Measurements from ENCODE around the gene COL11A2. TPM values are rescaled to one million over a fixed set of nuclear protein-coding genes. Genes with fewer than 3 reads are reported as not detected.

COL11A2 gene
- total RNA-seq, 1 experiment from 2014 or later: 2.3 TPM

DNA sequence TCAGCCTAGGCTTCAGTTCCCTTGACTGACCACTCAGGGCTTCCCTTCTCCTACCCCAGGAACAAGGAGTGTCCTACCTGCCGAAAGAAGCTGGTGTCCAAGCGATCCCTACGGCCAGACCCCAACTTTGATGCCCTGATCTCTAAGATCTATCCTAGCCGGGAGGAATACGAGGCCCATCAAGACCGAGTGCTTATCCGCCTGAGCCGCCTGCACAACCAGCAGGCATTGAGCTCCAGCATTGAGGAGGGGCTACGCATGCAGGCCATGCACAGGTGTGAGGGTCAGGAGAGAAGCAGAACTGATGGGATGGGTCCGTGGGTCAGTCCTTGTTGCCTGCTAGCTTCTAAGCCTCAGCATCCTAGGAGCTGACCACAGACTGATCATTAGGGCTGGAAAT is 17.6 kb upstream of the COL11A2 start:
- no peak overlapping the region; a peak in 1 of 7 replicates for H3K27ac Mint-ChIP-seq
- Histone ChIP-seq H3K14ac (ENCODE audit: insufficient read depth, low read length) (no peak overlapping the region), H2BK5ac (ENCODE audit: insufficient read length, low read length) (no peak overlapping the region), H3K9me3 (ENCODE audit: control insufficient read depth, low read depth, low read length) (no peaks in the 10 kb centered on the region), H3K4ac (ENCODE audit: low read depth, low read length) (no peak overlapping the region), H4K91ac (ENCODE audit: insufficient read length, low read depth, low read length) (no peak overlapping the region), H4K8ac (replicated peaks; ENCODE audit: insufficient read length, low read depth, low read length) (no peak overlapping the region), H2BK15ac (ENCODE audit: low read depth, low read length) (no peak overlapping the region), H4K5ac (ENCODE audit: insufficient read length, low read depth, low read length) (no peak overlapping the region), H3K4me1 (ENCODE audit: insufficient read depth, low read length) (peaks cover 6% of the 10 kb centered on the region; the same call in 1 of the 2 replicates), H2AFZ (ENCODE audit: low read length) (no peak overlapping the region), H2BK12ac (ENCODE audit: insufficient read length, low read depth, low read length) (no peak overlapping the region), H3K9ac (ENCODE audit: extremely low read depth, insufficient read length, low read length) (no peak overlapping the region), H3K79me2 (ENCODE audit: insufficient read depth, low read length) (no peaks in the 10 kb centered on the region), H2BK20ac (ENCODE audit: low read depth, low read length, poor library complexity, severe bottlenecking) (no peak overlapping the region), H3K4me2 (ENCODE audit: insufficient read depth, insufficient read length, low read length) (no peak overlapping the region), H2AK5ac (ENCODE audit: insufficient read length, low read length) (no peak overlapping the region), H3K79me1 (ENCODE audit: insufficient read depth, low read depth, low read length, poor library complexity, severe bottlenecking) (no peaks in the 10 kb centered on the region), H3K23ac (ENCODE audit: insufficient read length, low read depth, low read length) (no peak overlapping the region), H3K18ac (ENCODE audit: insufficient read length, low read depth, low read length) (no peak overlapping the region), H2BK120ac (ENCODE audit: low read depth, low read length, poor library complexity, severe bottlenecking) (no peak overlapping the region), H3K56ac (ENCODE audit: insufficient read length, low read depth, low read length) (no peak overlapping the region), H4K20me1 (ENCODE audit: control insufficient read depth, insufficient read depth, insufficient read length) (peaks cover 3% of the 10 kb centered on the region), H3K27ac (ENCODE audit: insufficient read length, low read depth, low read length) (no peak overlapping the region), H3K23me2 (ENCODE audit: insufficient read length, low read depth, low read length, poor library complexity, severe bottlenecking) (peaks cover 27% of the 10 kb centered on the region), H3K27me3 (ENCODE audit: insufficient read depth, low read length) (peaks cover 43% of the 10 kb centered on the region), H3T11ph (ENCODE audit: low read length) (no peak overlapping the region)
- peak overlapping the region in 1 of 2 experiments; percentile 95; a peak in 2 of 5 replicates for H3K4me3 Mint-ChIP-seq
- WGBS (ENCODE audit: extremely low coverage, insufficient read length, low lambda C conversion rate): no CpG with 5 or more reads among the region's 10 CpGs
- H3K36me3 Mint-ChIP-seq (ENCODE audit: insufficient read depth in 1 of 3, low read depth in 3 of 3): peaks cover 7 to 24% (median 16%) of the 10 kb centered on the region in 3 experiments; a peak in 6 of 7 replicates
- no peaks in the 10 kb centered on the region; a peak in 1 of 5 replicates for H3K9me3 Mint-ChIP-seq
- DNase-seq: no peak
- TF ChIP-seq CTCF (conservative IDR thresholded peaks at IDR 0.05): no peak
- peaks cover 47 to 58% of the 10 kb centered on the region in 2 experiments for H3K4me1 Mint-ChIP-seq
- H3K27me3 Mint-ChIP-seq (ENCODE audit: low read depth): peaks cover 82% of the 10 kb centered on the region
